Lung (tissue), 12 donors: Measurements from ENCODE around the gene SPEF1. TPM values are rescaled to one million over a fixed set of nuclear protein-coding genes. Genes with fewer than 3 reads are reported as not detected.
A peak's percentile ranks its signal among the peaks of the same experiment; 100 is the strongest.

Experiments
- ATAC-seq: fragments of 200-7000 bp; cut with Tn5 transposase; one replicate; pipeline ENCODE4 v1.9.1; 2020; ENCODE audit warnings: moderate number of reproducible peaks; ENCODE audit not compliant: insufficient read depth, low FRiP score
- DNase-seq, 3 donors: peaks; one replicate each; pipeline ENCODE4 v3.0.0-alpha.2; 2013 to 2017
- H3K27ac ChIP-seq, 2 donors: one replicate each; pipeline ENCODE4 v1.5.1; 2013; ENCODE audit warnings: mild to moderate bottlenecking in 2 of 2, moderate library complexity in 2 of 2, control low read depth in 1 of 2, inconsistent platforms in 1 of 2, low read depth in 1 of 2, low read length in 1 of 2
- H3K27me3 ChIP-seq, 3 donors: one replicate each; pipeline ENCODE4 v1.5.1; 2013; ENCODE audit warnings: low read length in 2 of 3; ENCODE audit not compliant: control insufficient read depth in 3 of 3, insufficient read depth in 3 of 3
- H3K36me3 ChIP-seq, 4 donors: one replicate each; pipeline ENCODE4 v1.5.1; 2013; ENCODE audit warnings: low read length in 4 of 4, mild to moderate bottlenecking in 1 of 4, moderate library complexity in 1 of 4; ENCODE audit not compliant: control insufficient read depth in 4 of 4, insufficient read depth in 4 of 4
- H3K4me1 ChIP-seq, 5 donors: one replicate each; pipeline ENCODE4 v1.5.1; 2013; ENCODE audit warnings: low read length in 5 of 5, mild to moderate bottlenecking in 2 of 5, moderate library complexity in 1 of 5; ENCODE audit not compliant: control insufficient read depth in 5 of 5, insufficient read depth in 5 of 5
- H3K4me3 ChIP-seq: one replicate; pipeline ENCODE4 v1.5.1; 2013; ENCODE audit warnings: mild to moderate bottlenecking, control low read depth, moderate library complexity
- H3K9ac ChIP-seq, 2 donors: one replicate each; pipeline ENCODE4 v1.5.1; 2013; ENCODE audit warnings: low read length in 2 of 2, control low read depth in 1 of 2; ENCODE audit not compliant: insufficient read depth in 1 of 2
- H3K9me3 ChIP-seq, 4 donors: one replicate each; pipeline ENCODE4 v1.5.1; 2013; ENCODE audit warnings: low read length in 3 of 4, mild to moderate bottlenecking in 1 of 4, moderate library complexity in 1 of 4; ENCODE audit not compliant: control insufficient read depth in 4 of 4, insufficient read depth in 3 of 4
- WGBS, 2 donors: extraction: QIAGEN DNeasy Blood & Tissue Kit; methylation state at CpG; one replicate each; pipeline ENCODE4 v1.1.7; 2013; 5-methylcytosine and 5-hydroxymethylcytosine counted together
- polyA plus RNA-seq, 2 donors: library from polyadenylated mRNA; stranded (reverse); fragments of 200-250 nt; gene quantifications; one replicate each; pipeline ENCODE4 v1.2.1, GENCODE V29; 2013
- total RNA-seq, 2 donors: library from RNA; depleted of rRNA in 1 of 2; stranded (reverse); fragments of >200 nt in 1 of 2; gene quantifications; one replicate each; pipeline ENCODE4 v1.2.1, GENCODE V29; 2014 to 2021
- TF ChIP-seq, protein P1 (sequence below): IDR thresholded peaks from 2 replicates; pipeline ENCODE4 v1.5.1; 2012; ENCODE audit warnings: mild to moderate bottlenecking; ENCODE audit errors: control extremely low read depth, extremely low read depth
- donor health status: control.
- donor health status: control.
- donor health status: Bipolar disorder and iron deficiency.
- donor health status: healthy.
- donor health status: DM: yes; HTN: yes; CAD: no.

The SPEF1 gene
- total and polyA plus RNA-seq, 4 donors, result 9.6 to 15.5 (median 11.8) TPM

DNA sequence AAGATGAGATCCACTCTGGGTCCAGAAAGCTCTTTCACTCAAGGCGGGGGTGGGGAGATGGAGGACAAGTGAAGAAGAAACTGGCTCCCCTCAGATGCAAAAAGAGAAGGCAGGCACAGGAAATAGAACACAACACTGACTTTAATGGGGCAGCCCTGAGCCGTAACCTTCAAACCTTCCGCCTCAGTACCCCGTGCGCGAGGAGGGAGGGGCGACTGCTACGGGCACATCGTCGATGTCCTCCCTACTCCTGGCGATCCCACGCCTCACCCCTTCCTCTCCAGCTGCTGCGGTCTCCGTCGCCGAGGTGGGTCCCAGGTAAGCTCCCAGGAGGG, 3.9 kb downstream of the SPEF1 start:
- H3K27me3 ChIP-seq, result peaks cover 0 to 26% (median 24%) of the 10 kb centered on the region in 3 donors
- DNase-seq (no peak), ATAC-seq (peak; percentile 9)
- H3K9ac ChIP-seq, result no peak overlapping the region
- peak overlapping the region; percentile 15 for H3K4me3 ChIP-seq
- H3K9me3 ChIP-seq, result no peaks in the 10 kb centered on the region
- H3K36me3 ChIP-seq, result no peaks in the 10 kb centered on the region
- peaks cover 0 to 25% (median 8%) of the 10 kb centered on the region in 5 donors for H3K4me1 ChIP-seq
- TF ChIP-seq, protein P1, sequence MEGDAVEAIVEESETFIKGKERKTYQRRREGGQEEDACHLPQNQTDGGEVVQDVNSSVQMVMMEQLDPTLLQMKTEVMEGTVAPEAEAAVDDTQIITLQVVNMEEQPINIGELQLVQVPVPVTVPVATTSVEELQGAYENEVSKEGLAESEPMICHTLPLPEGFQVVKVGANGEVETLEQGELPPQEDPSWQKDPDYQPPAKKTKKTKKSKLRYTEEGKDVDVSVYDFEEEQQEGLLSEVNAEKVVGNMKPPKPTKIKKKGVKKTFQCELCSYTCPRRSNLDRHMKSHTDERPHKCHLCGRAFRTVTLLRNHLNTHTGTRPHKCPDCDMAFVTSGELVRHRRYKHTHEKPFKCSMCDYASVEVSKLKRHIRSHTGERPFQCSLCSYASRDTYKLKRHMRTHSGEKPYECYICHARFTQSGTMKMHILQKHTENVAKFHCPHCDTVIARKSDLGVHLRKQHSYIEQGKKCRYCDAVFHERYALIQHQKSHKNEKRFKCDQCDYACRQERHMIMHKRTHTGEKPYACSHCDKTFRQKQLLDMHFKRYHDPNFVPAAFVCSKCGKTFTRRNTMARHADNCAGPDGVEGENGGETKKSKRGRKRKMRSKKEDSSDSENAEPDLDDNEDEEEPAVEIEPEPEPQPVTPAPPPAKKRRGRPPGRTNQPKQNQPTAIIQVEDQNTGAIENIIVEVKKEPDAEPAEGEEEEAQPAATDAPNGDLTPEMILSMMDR, result no peak
- no peak overlapping the region for H3K27ac ChIP-seq
- WGBS, 2 donors, result 11 to 13% methylated on average over 16 of the region's 16 CpGs

DNA sequence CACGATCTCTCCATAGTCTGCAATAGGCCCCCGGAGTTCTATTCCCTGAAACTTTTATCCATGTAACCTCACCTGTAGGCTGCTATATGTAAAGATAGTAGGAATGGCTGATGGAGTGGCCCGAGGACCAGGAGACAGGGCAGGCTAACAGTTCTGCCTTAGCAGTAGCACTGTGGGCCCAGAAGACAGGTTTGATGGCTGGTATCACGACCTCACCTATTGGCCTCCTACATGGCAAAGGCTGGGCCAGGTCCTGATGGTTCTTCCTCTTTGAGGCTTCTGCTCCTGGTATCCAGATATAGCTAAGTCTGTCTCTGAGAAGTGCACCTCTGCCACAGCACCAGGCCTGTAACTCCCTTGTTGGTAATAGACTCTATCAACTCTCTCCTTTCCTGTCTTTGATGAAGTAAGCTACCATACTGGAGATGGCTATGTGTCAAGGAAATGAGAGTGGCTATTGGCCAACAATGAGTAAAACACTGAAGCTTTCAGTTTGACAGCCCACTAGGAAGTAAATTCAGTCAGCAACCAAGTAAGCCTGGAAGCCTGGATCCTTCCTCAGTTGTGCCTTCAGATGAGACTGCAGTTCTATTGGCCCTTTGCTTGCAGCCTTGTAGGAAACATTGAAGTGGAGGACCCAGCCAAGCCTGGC, 5.7 kb downstream of the SPEF1 start:
- Histone ChIP-seq H3K4me3 (no peak overlapping the region), H3K4me1 (peaks cover 0 to 18% (median 5%) of the 10 kb centered on the region in 5 donors), H3K27ac (no peak overlapping the region), H3K9ac (no peak overlapping the region), H3K27me3 (peaks cover 0 to 26% (median 24%) of the 10 kb centered on the region in 3 donors), H3K36me3 (no peaks in the 10 kb centered on the region), H3K9me3 (no peaks in the 10 kb centered on the region)
- no peak for DNase-seq
- ATAC-seq, result no peak
- TF ChIP-seq, protein P1, result no peak
- 94 to 95% methylated on average over 4 of the region's 4 CpGs for WGBS, 2 donors

DNA sequence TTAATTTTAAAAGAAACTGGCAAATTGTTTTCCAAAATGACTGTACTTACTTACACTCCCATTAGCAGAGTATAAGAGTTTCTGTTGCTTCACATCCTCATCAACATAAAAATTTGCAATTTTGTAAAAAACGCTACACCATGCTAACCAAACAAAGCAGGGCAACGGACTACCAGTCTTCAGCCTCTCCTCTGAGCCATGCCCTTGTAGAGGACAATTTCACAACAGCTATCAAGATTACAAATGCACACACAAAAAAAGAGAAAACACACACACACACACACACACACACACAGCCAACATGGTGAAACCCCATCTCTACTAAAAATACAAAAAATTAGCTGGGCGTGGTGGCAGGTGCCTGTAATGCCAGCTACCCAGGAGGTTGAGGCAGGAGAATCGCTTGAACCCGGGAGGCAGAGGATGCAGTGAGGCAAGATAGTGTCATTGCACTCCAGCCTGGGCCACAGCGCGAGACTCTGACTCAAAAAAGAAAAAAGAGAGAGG, 9.6 kb downstream of the SPEF1 start:
- ATAC-seq, result no peak
- Histone ChIP-seq H3K27me3 (no peaks in the 10 kb centered on the region), H3K4me3 (no peak overlapping the region), H3K4me1 (peaks cover 0 to 18% (median 4%) of the 10 kb centered on the region in 5 donors), H3K36me3 (no peaks in the 10 kb centered on the region), H3K9me3 (no peaks in the 10 kb centered on the region), H3K27ac (no peak overlapping the region), H3K9ac (no peak overlapping the region)
- WGBS, 2 donors, result 56 to 75% methylated on average over 7 of the region's 7 CpGs
- DNase-seq, result no peak
- TF ChIP-seq, protein P1, result no peak
